ENCODE results near the gene ERP27. TPM values are rescaled to one million over a fixed set of nuclear protein-coding genes. Genes with fewer than 3 reads are reported as not detected.

The ERP27 gene
- total RNA-seq, 4 donors from 2014 or later, result 0.47 to 3.5 (median 1.6) TPM

GRCh38 chr12:14900521-14901227 is 37.7 kb downstream of the ERP27 start:
- H3K4me3 ChIP-seq (ENCODE audit: low read depth, poor library complexity, severe bottlenecking), result no peak overlapping the region
- intact Hi-C loops (cut with DNase I; ENCODE audit: low total_unique reads), result no loop called here
- DNase-seq (ENCODE audit: low spot score in 2 of 2), result no peak
- no peak for TF ChIP-seq POLR2A (IDR thresholded peaks at IDR 0.05)
- no peak for TF ChIP-seq CTCF (IDR thresholded peaks at IDR 0.05)
- WGBS, 2 donors, result 74 to 79% methylated on average over 5 of the region's 5 CpGs

GRCh38 chr12:14896521-14897169 is 41.7 kb downstream of the ERP27 start:
- 39 to 47% methylated on average over 7 of the region's 7 CpGs for WGBS, 2 donors
- DNase-seq (ENCODE audit: low spot score in 2 of 2), result no peak
- no peak for TF ChIP-seq CTCF (IDR thresholded peaks at IDR 0.05)
- no peak for TF ChIP-seq POLR2A (IDR thresholded peaks at IDR 0.05)
- intact Hi-C loops (cut with DNase I; ENCODE audit: low total_unique reads), result no loop called here
- H3K4me3 ChIP-seq (ENCODE audit: low read depth, poor library complexity, severe bottlenecking), result no peak overlapping the region

GRCh38 chr12:14893506-14894250 is 44.7 kb downstream of the ERP27 start:
- DNase-seq (ENCODE audit: low spot score in 2 of 2), result peak in 1 of 2 donors; percentile 44
- intact Hi-C loops (cut with DNase I; ENCODE audit: low total_unique reads), result no loop called here
- TF ChIP-seq CTCF (IDR thresholded peaks at IDR 0.05) (no peak), POLR2A (IDR thresholded peaks at IDR 0.05) (no peak)
- H3K4me3 ChIP-seq (ENCODE audit: low read depth, poor library complexity, severe bottlenecking), result no peak overlapping the region
- 42 to 43% methylated on average over 5 of the region's 5 CpGs for WGBS, 2 donors

- intact Hi-C loops (cut with DNase I; ENCODE audit: low total_unique reads), result no loop called here
- DNase-seq (ENCODE audit: low spot score in 2 of 2), result peak in 1 of 2 donors; percentile 68
- no peak overlapping the region for H3K4me3 ChIP-seq (ENCODE audit: low read depth, poor library complexity, severe bottlenecking)
- TF ChIP-seq POLR2A (IDR thresholded peaks at IDR 0.05) (no peak), CTCF (IDR thresholded peaks at IDR 0.05) (no peak)
- 57 to 58% methylated on average over 7 of the region's 7 CpGs for WGBS, 2 donors
These were observed 45.4 kb downstream of the ERP27 start for GRCh38 chr12:14892726-14893505.

GRCh38 chr12:14890701-14891100 is 47.6 kb downstream of the ERP27 start:
- TF ChIP-seq CTCF (IDR thresholded peaks at IDR 0.05) (no peak), POLR2A (IDR thresholded peaks at IDR 0.05) (no peak)
- no peak overlapping the region for H3K4me3 ChIP-seq (ENCODE audit: low read depth, poor library complexity, severe bottlenecking)
- no peak for DNase-seq (ENCODE audit: low spot score in 2 of 2)
- intact Hi-C loops (cut with DNase I; ENCODE audit: low total_unique reads), result no loop called here
- 63 to 74% methylated on average over 5 of the region's 5 CpGs for WGBS, 2 donors
